Measurements from ENCODE around the gene AQP12B.
"Not testable (repeated sequence)": the region's sequence is repeated elsewhere in the genome, so short reads cannot be mapped to it uniquely, and the experiment has no call there.

AQP12B gene

GRCh38 chr2:240682431-240683224 is at the start of gene AQP12B:
Gene AQP12B (minus strand): TSS chr2:240682885. CDS start chr2:240682837, 48 bp downstream.
- not testable (repeated sequence) for DNase-seq

DNA sequence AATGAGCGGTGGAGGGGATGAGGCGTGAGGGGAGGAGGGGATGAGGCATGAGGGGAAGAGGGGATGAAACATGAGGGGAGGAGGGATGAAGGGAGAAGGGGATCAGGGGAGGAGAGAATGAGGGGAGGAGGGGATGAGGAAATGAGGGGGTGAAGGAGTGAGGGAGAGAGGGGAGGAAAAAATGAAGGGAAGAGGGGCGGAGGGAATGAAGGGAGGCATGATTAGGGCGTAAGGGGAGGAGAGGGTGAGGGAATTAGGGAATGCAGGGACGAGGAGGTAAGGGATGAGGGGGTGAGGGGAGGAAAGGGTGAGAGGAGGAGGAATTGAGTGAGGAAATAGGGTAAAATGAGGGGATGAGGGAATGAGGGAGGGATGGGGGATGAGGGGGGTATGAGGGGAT is 49.5 kb upstream of the AQP12B start:
- DNase-seq: no peak

DNA sequence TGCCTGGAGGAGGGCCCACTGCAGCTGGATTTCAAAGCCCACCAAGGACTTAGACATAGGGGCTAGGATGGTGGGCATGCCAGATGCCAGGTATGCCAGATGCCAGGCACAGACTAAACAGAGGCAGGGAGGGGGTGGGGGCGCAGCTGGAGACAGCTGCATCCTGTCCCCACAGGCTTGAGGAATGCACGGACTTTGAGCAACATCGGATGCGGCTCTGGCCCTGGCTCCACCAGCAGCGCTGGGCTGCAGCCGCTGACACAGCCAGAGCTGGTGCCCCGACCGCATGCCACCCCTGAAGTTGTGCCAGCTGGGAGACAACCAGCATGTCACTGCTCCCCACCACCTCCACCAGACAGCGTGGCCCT is 48.5 kb upstream of the AQP12B start:
- no peak for DNase-seq

DNA sequence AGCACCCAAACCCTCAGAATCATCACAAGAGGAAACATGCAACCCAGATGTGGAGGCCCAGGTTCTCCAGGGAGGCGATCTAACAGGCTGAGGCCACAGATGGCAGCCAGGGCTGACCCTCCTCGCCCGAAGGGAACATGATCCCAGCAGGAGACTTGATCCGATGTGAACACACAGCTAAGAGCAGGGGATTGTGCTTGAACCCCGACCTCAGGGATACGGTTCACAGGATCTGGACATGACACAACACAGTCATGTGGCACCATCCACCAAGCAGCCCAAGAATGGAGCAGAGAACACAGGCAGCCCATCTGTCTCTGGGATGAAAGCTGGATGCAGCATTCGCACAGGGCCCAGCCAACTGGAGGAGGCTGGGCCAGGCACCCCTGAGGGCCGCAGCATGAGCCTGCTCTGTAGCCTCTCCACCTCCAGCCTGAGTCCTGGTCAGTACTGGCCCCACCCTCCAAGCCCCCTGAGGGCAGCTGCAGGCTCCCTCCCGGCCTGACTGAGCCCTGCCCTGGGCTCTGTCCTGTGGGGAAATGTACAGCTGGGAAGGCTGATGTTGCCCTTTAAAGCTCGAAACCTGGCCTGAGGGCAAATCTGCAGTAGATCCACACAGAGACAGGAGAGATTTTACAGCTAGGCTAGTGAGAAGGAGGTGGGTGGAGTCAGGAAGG is 48.0 kb upstream of the AQP12B start:
- DNase-seq: no peak

- no peak for DNase-seq
Measured at GRCh38 chr2:240728827-240729226, 46.1 kb upstream of the AQP12B start.

- DNase-seq: no peak
Measured at GRCh38 chr2:240728361-240728760, 45.7 kb upstream of the AQP12B start.

- no peak for DNase-seq
Measured at GRCh38 chr2:240727913-240728312, 45.2 kb upstream of the AQP12B start.

- no peak for DNase-seq
Measured at GRCh38 chr2:240727439-240727838, 44.8 kb upstream of the AQP12B start.

DNA sequence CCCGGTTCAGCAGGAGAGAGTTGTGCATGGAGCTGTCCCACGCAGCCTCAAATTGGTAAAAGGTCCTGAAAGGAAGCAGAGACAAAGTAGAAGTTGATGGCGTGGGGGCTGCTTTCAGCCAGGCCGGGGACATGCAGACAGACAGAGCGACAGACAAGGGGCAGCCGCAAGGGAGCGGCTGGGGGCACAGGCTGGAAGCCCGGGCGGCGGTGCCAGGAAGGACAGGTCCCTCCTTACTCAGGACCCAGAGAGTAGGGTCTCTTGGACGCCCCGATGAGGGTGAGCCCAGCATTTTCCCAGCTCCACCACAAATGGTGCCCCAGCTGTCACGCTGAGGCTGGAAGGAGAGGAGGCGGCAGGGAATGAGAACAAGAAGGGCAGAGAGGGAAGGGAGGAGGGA is 44.2 kb upstream of the AQP12B start:
- DNase-seq: no peak

DNA sequence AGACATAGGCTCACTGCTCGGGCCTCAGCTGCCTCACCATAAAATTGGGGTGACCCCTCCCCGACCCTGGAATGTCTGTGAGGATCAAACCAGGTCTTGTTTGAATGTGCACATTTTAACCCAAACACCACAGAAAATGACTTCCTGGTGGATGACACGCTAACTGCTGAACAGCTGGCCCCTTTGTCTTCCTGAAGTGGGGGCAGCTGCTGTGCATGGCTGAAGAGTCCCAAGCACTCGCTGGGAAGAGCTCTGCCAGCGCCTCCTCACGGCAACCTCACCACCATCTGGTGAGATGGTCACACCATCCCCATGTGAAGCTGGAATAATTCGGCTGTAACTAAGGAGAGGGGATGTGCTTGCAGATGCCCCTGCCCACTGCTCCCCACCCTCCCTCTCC is 43.0 kb upstream of the AQP12B start:
- no peak for DNase-seq

GRCh38 chr2:240725266-240725665 is 42.6 kb upstream of the AQP12B start:
- DNase-seq: no peak

GRCh38 chr2:240724431-240724830 is 41.7 kb upstream of the AQP12B start:
- DNase-seq: no peak

DNA sequence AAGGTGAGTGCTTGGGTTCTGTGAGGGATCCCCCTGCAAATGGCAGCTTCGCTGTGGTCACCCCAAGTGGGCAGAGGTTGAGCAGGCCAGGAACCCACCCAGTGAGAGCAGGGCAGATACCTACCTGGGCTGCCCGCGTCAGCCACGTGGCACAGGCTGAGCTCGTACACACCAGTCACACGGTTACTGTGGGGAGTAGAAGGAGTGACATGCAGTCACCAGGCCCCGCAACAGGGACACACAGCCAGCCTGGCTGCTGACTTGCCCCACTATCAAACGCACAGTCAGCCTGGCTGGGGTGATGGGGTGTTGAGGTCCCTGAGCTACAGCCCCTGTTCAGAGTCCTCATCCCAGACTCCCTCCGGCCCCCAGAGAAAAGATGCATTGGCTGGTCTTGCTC is 41.2 kb upstream of the AQP12B start:
- no peak for DNase-seq

GRCh38 chr2:240722796-240723735 is 40.4 kb upstream of the AQP12B start:
- DNase-seq: no peak

DNA sequence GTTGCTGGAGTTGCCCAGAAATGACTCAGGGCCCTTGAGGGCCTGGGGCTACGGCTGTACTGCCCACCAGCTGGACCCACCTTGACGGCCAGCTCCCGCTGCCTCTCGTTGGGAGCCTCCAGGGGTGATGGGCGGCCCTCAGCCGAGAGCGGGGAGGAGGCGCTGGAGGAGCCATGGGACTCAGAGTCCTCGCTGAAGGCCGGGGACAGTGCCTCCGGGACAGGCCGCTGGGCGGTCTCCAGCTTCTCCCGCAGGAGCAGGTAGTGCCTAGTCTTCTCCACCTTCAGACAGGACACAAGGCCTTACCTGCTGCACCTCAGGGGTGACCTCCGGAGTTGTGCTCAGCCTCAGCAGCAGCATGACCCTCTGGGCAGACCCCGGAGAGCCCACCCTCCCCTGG is 39.7 kb upstream of the AQP12B start:
- DNase-seq: no peak

GRCh38 chr2:240721596-240722180 is 39.0 kb upstream of the AQP12B start:
- DNase-seq: no peak

- DNase-seq: no peak
Measured at GRCh38 chr2:240720686-240721595, 38.3 kb upstream of the AQP12B start.

DNA sequence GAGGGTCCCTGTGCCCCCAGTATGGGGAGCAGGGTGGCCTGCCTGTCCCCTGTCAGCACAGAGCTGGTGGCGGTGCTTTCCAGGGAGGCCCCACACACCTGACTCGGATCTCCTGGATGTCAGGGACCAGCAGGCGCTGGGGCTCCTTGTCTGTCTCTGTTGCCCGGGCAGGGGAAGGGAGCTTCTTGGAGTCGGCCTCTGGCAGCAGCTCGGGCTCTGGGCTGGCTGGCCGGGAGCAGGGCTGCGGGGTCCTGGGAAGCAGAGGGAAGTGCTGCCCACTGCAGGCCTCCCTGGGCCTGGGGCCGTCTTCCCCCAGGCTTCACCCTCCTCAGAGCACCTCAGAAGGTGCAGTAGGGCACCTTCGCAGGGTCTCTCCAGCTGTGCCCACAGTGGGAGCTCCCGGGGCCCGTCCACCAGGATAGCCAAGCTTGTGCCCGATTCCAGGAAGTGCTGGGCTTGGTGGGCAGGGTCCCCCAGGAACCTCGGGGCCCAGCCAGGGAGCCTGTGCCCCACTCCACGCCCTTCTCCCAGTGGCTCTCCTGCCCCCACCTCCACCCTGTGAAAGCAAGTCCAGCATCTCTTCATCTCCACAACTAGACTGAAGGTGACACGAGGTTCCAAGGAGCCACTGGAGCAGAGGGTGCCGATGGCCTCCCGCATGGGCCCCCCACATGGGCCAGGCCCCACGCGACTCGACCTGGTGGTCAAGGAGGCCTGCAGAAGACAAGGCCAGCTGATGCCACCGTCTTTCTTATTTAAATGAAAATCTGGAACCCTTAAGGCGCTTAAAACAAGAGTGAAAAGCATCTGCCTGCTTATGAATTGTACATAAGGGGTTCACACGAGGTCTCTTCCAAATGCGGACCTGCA is 37.2 kb upstream of the AQP12B start:
- no peak for DNase-seq

DNA sequence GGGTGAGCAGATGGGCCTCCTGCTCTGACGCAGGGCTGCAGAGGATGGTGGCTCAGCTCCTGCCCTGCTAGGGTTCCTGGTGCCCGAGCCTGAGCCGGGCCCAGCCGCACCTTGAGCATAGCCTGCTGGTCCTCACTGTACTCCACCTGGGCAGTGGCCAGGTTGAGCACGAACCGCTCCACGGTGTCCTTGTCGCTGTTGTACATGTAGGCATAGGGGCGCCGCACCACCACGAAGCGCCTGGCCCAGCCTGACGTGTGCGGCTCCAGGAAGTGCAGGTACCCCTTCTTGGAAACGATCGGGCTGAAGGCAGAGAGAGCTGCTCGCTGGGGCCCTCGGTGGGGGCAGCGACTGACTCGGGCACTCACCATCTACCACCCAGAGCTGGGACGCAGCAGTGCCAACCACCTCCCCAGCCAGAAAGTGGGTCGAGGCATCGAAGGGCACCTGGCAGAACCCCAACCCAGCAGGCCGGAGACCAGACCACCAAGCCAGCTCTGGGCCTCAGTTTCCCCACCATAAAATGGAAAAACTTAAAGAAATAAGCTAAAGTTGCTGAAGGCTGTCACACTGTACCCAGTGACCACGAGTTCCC is 36.3 kb upstream of the AQP12B start:
- no peak for DNase-seq

Data from GDM1 (cell line).